Fibroblast of skin of right quadriceps (primary cell): Measurements from ENCODE around the gene TLCD2.
A peak's percentile ranks its signal among the peaks of the same experiment; 100 is the strongest.
"Not testable (repeated sequence)": the region's sequence is repeated elsewhere in the genome, so short reads cannot be mapped to it uniquely, and the experiment has no call there.

Source experiments
- DNase-seq: peaks from one replicate; pipeline ENCODE4 v3.0.0-alpha.2; 2013

The TLCD2 gene, protein sequence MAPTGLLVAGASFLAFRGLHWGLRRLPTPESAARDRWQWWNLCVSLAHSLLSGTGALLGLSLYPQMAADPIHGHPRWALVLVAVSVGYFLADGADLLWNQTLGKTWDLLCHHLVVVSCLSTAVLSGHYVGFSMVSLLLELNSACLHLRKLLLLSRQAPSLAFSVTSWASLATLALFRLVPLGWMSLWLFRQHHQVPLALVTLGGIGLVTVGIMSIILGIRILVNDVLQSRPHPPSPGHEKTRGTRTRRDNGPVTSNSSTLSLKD

DNA sequence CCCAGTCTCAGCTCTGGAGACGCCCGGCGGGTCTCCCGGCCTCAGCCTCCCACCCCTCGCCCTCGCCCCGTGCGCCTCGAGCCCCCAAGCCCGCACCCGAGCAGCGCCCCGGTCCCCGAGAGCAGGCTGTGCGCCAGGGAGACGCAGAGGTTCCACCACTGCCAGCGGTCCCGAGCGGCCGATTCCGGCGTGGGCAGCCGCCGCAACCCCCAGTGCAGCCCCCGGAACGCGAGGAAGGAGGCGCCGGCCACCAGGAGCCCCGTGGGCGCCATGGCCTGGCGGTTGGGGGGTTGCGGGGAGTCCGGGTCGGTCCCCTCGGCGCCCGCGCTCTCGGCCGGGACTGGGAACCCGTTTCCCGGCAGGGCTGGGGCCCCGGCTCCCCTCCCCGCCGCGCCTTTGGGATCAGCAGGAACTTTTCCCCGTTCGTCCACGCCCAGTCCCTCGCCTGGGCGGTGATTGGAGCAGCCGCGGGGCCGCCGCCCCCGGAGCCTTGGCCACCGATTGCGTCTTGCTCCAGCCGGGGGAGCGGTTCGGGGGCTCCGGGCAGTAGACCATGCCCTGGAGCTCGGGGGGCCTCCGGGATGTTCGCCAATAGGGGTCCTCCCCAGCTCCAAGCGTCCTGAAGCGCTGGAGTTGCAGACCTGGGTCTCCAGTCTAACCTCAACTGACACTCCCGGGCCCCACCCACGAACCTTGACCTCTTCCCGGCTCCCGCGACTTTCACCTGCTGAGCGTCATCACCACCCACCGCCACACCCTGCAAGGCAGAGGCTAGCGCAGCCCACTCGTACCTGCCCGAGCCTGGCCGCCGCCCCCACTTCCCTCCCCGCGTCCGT, at the start of gene TLCD2:
Gene TLCD2, minus strand, starts transcription at position 407 of the 836 bp plus-strand sequence. Its CDS starts 135 bp downstream, at position 272.
- peak; percentile 75 for DNase-seq

GRCh38 chr17:1759529-1759928, 49.4 kb upstream of the TLCD2 start:
- no peak for DNase-seq

GRCh38 chr17:1758807-1759206, 48.6 kb upstream of the TLCD2 start:
- DNase-seq, result no peak

GRCh38 chr17:1755827-1756262, 45.7 kb upstream of the TLCD2 start:
- no peak for DNase-seq

DNA sequence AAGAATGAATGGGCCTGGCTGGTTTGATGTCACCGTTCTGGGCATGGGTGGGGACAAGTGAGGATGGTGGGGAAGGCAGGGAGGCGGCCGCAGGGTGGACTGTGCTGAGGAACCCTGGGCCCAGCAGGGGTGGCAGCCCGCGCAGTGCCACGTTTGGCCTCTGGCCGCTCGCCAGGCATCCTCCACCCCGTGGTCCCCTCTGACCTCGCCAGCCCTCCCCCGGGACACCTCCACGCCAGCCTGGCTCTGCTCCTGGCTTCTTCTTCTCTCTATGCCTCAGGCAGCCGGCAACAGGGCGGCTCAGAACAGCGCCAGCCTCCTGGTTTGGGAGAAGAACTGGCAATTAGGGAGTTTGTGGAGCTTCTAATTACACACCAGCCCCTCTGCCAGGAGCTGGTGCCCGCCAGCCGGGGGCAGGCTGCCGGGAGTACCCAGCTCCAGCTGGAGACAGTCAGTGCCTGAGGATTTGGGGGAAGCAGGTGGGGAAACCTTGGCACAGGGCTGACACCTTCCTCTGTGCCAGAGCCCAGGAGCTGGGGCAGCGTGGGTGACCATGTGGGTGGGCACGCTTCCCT, 45.2 kb upstream of the TLCD2 start:
- DNase-seq, result no peak

- no peak for DNase-seq
Measured at GRCh38 chr17:1754430-1755112, 44.4 kb upstream of the TLCD2 start.

DNA sequence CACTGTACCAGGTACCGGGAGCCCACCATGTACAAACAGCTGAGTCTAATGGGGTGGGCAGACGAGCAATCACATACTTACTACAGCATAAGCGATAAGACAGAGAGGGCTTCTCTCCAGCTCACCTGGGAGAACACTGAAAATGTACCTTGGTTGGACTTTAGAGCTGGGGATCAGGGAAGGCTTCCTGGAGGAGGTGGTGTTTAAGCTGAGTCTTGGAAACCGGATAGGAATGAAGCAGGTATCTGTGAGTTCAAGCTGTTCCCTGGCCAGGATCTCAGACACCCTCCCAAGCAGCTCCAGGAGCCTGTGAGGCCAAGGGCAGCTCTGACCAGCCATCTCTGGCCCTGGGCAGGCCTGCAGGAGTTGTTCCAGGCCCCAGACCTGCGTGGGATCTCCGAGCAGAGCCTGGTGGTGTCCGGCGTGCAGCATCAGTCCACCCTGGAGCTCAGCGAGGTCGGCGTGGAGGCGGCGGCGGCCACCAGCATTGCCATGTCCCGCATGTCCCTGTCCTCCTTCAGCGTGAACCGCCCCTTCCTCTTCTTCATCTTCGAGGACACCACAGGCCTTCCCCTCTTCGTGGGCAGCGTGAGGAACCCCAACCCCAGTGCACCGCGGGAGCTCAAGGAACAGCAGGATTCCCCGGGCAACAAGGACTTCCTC, 43.7 kb upstream of the TLCD2 start:
- DNase-seq, result no peak

- DNase-seq, result no peak
Measured at GRCh38 chr17:1752425-1753262, 42.5 kb upstream of the TLCD2 start.

GRCh38 chr17:1750628-1751027, 40.5 kb upstream of the TLCD2 start:
- DNase-seq, result no peak

GRCh38 chr17:1746975-1747543, 36.9 kb upstream of the TLCD2 start:
- DNase-seq, result no peak

DNA sequence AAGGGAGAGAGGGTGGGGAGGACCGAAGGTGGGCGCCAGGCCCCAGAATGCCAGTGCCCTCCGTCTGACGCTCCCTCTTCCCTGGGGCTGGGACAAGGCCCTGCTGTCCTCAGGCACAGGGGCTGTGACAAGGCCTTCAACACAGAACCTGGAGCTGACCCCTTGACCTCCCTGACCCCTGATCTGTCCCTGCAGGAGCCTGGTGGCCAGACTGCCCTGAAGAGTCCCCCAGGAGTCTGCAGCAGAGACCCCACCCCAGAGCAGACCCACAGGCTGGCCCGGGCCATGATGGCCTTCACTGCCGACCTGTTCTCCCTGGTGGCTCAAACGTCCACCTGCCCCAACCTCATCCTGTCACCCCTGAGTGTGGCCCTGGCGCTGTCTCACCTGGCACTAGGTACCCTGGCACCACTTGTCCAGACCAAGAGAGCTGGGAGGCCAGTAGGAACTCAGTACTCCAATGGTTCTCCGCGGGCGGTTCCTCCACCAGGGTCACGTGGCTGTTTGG, 35.4 kb upstream of the TLCD2 start:
- no peak for DNase-seq

DNA sequence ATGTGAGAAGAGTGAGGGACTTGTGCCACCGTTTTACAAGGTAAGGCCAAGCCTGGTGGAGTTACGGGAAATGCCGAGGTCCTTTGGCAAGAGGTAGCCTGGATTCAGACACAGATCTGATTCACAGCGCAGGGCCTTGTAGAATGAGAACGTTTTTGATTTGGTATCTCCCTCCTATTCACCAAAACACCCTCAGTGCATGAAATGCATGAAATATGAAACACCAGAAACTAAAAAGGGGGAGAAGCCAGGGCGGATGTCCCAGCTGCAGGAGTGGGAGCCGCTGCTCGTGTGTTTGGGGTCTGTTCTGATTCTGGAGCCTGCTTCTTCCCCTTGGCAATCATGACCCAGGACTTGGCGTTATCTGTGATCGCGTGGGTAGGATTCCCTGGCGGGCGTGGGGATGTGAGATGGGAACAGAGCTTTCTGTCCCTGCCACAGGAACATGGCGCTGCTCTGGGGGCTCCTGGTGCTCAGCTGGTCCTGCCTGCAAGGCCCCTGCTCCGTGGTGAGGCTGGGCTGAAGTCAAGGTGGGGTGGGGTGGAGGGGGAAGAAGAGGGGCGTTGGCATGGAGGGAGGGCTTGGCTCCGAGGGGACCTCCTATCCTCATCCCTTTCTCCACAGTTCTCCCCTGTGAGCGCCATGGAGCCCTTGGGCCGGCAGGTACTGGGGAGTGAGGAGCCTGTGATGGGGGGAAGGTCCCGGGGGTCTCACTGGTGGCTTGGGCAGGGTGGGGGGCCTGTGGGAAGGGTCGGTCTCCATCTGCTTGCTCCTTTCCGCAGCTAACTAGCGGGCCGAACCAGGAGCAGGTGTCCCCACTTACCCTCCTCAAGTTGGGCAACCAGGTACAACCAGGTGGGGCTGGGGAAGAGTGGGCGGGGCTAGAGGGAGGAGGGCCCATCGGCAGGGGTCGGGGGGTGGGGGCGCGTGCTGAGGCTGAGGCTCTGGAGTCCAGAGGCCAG, 34.7 kb upstream of the TLCD2 start:
- no peak for DNase-seq

DNA sequence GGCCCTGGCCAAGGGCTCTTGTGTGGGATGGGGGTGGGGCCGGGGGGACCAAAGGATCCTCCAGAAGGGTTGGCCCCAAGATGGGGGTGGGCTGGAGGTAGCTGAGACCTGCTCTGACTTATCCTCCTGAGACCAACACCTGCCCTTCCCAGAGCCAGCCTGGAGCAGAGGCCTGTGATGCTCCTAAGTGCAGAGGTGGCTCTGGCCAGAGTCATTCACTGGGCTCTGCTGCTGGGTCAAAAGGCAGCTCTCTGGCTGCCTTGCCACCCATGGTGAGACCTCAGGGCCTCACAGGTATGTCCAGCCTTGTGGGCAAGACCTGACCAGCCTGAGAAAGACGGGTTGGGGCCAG, 32.9 kb upstream of the TLCD2 start:
- DNase-seq, result no peak

DNA sequence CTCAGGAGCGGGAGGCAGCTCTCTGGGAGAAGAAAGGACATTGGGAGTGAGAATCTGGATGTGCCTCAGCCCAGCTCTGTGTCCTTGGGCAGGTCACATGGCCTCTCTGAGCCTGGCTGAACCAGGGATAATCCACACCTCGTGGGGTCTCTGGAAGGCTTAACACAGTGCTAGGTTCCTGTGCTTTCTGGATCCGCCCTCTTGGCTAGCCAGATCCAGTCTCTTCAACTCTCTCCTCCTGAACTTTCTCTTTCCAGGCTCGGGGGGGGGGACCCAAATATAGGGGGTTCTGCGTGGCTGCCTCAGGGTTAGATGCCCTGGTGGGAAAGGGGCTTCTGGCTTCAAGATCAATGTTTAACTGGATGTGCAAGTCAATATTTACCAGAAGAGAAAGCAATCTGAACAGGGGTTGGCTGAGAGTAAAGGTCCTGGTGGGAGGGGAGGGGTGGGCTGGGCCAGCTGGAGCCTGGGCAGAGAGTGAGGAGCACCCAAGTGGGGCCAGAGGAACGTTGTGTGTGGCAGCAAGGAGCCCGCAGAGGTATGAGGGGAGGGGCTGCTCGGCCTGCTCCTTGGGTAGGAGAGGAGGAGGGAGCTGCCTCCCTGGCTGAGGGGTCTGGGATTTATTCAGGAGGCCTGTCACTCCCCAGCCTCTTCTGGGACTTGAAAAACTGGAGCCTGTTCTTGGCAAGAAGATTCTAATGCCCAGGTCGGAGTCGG, 32.4 kb upstream of the TLCD2 start, which contains the start of gene SERPINF2:
Gene SERPINF2, plus strand, starts transcription at position 501 of the 717 bp plus-strand sequence. CDS start 2,125 bp downstream, outside the sequence.
- no peak for DNase-seq

DNA sequence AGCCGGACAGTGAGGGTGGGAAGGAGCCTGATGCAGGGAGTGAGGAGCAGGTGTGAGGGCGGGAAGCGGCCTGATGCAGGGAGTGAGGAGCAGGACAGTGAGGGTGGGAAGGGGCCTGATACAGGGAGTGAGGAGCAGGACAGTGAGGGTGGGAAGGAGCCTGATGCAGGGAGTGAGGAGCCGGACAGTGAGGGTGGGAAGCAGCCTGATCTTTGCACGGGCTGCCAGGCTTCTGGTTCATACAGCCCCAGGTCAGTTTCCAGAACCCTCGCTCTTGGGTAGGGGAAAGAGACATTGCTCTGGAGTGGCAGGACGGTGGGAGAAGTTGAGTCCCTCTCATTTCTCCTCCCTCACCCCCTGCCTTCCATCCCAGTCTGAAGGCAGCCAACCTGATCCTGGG, 31.7 kb upstream of the TLCD2 start:
- DNase-seq, result not testable (repeated sequence)

GRCh38 chr17:1737531-1738291, 27.5 kb upstream of the TLCD2 start:
- DNase-seq, result no peak

DNA sequence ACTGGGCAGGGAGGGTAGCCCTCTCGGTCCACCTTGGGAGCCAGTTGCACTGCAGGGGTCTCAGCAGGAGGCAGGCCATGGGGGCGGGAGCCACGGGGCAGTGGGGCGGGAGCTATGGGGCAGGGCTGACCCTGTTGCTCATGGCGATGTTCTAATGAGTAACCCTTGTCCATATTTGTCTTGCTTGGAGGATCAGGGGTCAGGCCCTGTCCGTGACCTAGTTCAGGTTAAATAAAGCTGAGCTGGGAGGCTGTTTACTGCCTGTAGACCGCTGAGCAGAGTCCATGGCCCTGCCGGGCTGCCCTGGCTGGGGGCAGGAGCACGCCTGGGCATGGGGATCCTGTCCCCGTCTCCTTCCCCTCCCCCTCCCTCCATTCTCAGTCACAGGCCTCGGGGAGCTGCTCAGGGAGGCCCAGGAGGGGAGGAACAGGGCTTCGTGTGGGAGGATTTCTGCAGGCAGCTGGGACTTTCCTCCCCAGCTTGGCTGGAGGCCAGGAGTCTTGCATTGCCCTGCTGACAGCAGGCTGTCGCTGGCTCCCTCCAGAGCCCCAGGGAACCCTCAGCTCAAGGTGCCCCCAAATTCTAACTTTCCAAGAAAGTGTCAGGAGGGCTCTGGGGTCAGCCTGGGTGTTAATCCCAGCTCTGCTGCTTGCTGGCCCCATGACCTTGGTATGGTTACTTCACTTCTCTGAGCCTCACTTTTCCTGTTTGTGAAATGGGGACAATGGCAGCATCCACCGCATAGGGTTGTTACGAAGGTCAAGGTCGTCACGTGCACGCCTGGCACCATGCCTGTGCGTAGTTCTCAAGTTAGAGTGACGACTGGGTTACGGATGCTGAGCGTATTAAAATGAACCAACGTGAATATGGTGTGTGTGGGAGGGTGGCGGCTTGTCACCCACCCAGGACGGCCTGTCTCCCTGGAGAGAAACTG, 26.4 kb upstream of the TLCD2 start:
- peak; percentile 66 for DNase-seq
